K562 (cell line): ENCODE data around the gene ITSN1. TPM values are rescaled to one million over a fixed set of nuclear protein-coding genes. Genes with fewer than 3 reads are reported as not detected.

Source experiments
- CBX3 ChIP-seq, 2 experiments: IDR thresholded peaks; 1 replicate in 1 of 2; 2 replicates in 1 of 2; pipeline ENCODE4 v1.6.1; 2012; ENCODE audit warnings: inconsistent platforms in 2 of 2, low read length in 2 of 2, borderline replicate concordance in 1 of 2, control low read depth in 1 of 2
- CC2D1A ChIP-seq: fragments of 450-650 bp; IDR thresholded peaks from 2 replicates; pipeline ENCODE4 v1.6.1; 2017; ENCODE audit warnings: mild to moderate bottlenecking
- COPS2 ChIP-seq: fragments of 450-650 bp; conservative IDR thresholded peaks from 2 replicates; pipeline ENCODE4 v1.6.1; 2016; ENCODE audit warnings: mild to moderate bottlenecking, moderate library complexity
- CREB1 ChIP-seq, 2 experiments: sonication (generic) in 1 of 2; formaldehyde crosslinking in 1 of 2; IDR thresholded peaks; 2 replicates each; pipeline versions ENCODE4 v1.6.1 to v1.8.0; 2012 to 2022; ENCODE audit warnings: inconsistent platforms in 1 of 2, mild to moderate bottlenecking in 1 of 2, missing genetic modification reagents in 1 of 2, moderate library complexity in 1 of 2
- FOXK1 ChIP-seq: sonication (generic); formaldehyde crosslinking; IDR thresholded peaks from 2 replicates; pipeline ENCODE4 v1.8.0; 2022; ENCODE audit warnings: missing genetic modification reagents, mild to moderate bottlenecking, borderline replicate concordance
- FOXK2 ChIP-seq, 2 experiments: fragments of 450-650 bp; IDR thresholded peaks in 1 of 2; conservative IDR thresholded peaks in 1 of 2; 2 replicates each; pipeline ENCODE4 v1.6.1; 2016; ENCODE audit warnings: low read depth in 2 of 2, mild to moderate bottlenecking in 1 of 2
- FOXP4 ChIP-seq: sonication (generic); formaldehyde crosslinking; IDR thresholded peaks from 2 replicates; pipeline ENCODE4 v1.8.0; 2022; ENCODE audit warnings: mild to moderate bottlenecking, missing genetic modification reagents, borderline replicate concordance
- NONO ChIP-seq, 2 experiments: fragments of 200-400 bp in 1 of 2; fragments of 450-650 bp in 1 of 2; formaldehyde crosslinking in 1 of 2; IDR thresholded peaks; 2 replicates each; pipeline ENCODE4 v1.6.1; 2017; ENCODE audit warnings: low read depth in 2 of 2, mild to moderate bottlenecking in 2 of 2, moderate library complexity in 2 of 2, low read length in 1 of 2
- RNF2 ChIP-seq: sonication (generic); IDR thresholded peaks from 2 replicates; pipeline ENCODE4 v1.6.1; 2016
- SAP30 ChIP-seq: fragments of 200-600 bp; sonication (generic); IDR thresholded peaks from 2 replicates; pipeline ENCODE4 v1.6.1; 2012; ENCODE audit warnings: borderline replicate concordance, low read depth, mild to moderate bottlenecking, moderate library complexity, low read length, control low read depth, inconsistent platforms; ENCODE audit not compliant: insufficient read depth, poor library complexity, severe bottlenecking
- SIN3A ChIP-seq, 2 experiments: fragments of 150-350 bp in 1 of 2; IDR thresholded peaks; 2 replicates each; pipeline ENCODE4 v1.6.1; 2011 to 2016; ENCODE audit warnings: borderline replicate concordance in 2 of 2, low read depth in 2 of 2, low read length in 2 of 2, mild to moderate bottlenecking in 2 of 2, moderate library complexity in 2 of 2; ENCODE audit not compliant: control insufficient read depth in 1 of 2
- SMARCA5 ChIP-seq: fragments of 450-650 bp; IDR thresholded peaks from 2 replicates; pipeline ENCODE4 v1.6.1; 2016
- SMARCE1 ChIP-seq: fragments of 450-650 bp; IDR thresholded peaks from 2 replicates; pipeline ENCODE4 v1.7.1; 2016; ENCODE audit warnings: mild to moderate bottlenecking
- STAT6 ChIP-seq: sonication (generic); formaldehyde crosslinking; IDR thresholded peaks from 2 replicates; pipeline ENCODE4 v1.8.1; 2023; ENCODE audit warnings: mild to moderate bottlenecking, missing genetic modification reagents
- TAF1 ChIP-seq: IDR thresholded peaks from 2 replicates; pipeline ENCODE4 v1.6.1; 2011; ENCODE audit warnings: mild to moderate bottlenecking, low read length, moderate library complexity; ENCODE audit not compliant: insufficient read depth, control insufficient read depth, severe bottlenecking; ENCODE audit errors: extremely low read depth
- XRCC5 ChIP-seq: fragments of 200-400 bp; formaldehyde crosslinking; IDR thresholded peaks from 2 replicates; pipeline ENCODE4 v1.6.1; 2017; ENCODE audit warnings: low read depth, mild to moderate bottlenecking, low read length
- YBX1 ChIP-seq: fragments of 450-650 bp; IDR thresholded peaks from 2 replicates; pipeline ENCODE4 v1.7.1; 2016; ENCODE audit warnings: mild to moderate bottlenecking
- ZNF23 ChIP-seq: fragments of 250-450 bp; sonication (Bioruptor Pico); IDR thresholded peaks from 2 replicates; pipeline ENCODE4 v1.4.0; 2020; ENCODE audit warnings: mild to moderate bottlenecking
- ZNF263 ChIP-seq: sonication (generic); formaldehyde crosslinking; IDR thresholded peaks from 2 replicates; pipeline ENCODE4 v1.8.0; 2022; ENCODE audit warnings: mild to moderate bottlenecking, missing genetic modification reagents, borderline replicate concordance
- polyA plus RNA-seq, 8 experiments: library from polyadenylated mRNA; depleted of rRNA in 4 of 8; stranded (reverse) in 5 of 8; unstranded in 3 of 8; fragments of >200 nt; fragmentation: Nextera tagmentation in 2 of 8; fragmentation: Illumina TruSeq in 1 of 8; extraction: Ambion mirVana in 2 of 8; extraction: Trizol in 1 of 8; gene quantifications; 2 replicates each; pipeline versions ENCODE4 v1.2.1 to v1.2.3, GENCODE V29; 2011 to 2014; ENCODE audit warnings: inconsistent platforms in 1 of 8, missing spikeins in 1 of 8
- total RNA-seq, 7 experiments: library from RNA; depleted of rRNA in 6 of 7; stranded (reverse); fragments of >200 nt in 6 of 7; fragmentation: Illumina TruSeq in 2 of 7; extraction: Trizol in 2 of 7; gene quantifications; 2 replicates each; pipeline versions ENCODE4 v1.2.1 to v1.2.3, GENCODE V29; 2011 to 2021; ENCODE audit warnings: low replicate concordance in 1 of 7
- TF ChIP-seq, protein P1 (sequence below): fragments of 250-450 bp; sonication (Bioruptor Pico); IDR thresholded peaks from 2 replicates; pipeline ENCODE4 v1.4.0; 2020; ENCODE audit warnings: mild to moderate bottlenecking, moderate library complexity, borderline replicate concordance
- TF ChIP-seq, protein P2 (sequence below): fragments of 250-450 bp; sonication (Bioruptor Pico); IDR thresholded peaks from 2 replicates; pipeline ENCODE4 v1.9.0; 2021; ENCODE audit warnings: mild to moderate bottlenecking

ITSN1 gene
- total and polyA plus RNA-seq, 9 of the 15 experiments (the other 6 are each of a cell fraction or from before 2014, with no cell fraction given): 1.1 to 12.6 (median 4.8) TPM

- TF ChIP-seq, protein P1, sequence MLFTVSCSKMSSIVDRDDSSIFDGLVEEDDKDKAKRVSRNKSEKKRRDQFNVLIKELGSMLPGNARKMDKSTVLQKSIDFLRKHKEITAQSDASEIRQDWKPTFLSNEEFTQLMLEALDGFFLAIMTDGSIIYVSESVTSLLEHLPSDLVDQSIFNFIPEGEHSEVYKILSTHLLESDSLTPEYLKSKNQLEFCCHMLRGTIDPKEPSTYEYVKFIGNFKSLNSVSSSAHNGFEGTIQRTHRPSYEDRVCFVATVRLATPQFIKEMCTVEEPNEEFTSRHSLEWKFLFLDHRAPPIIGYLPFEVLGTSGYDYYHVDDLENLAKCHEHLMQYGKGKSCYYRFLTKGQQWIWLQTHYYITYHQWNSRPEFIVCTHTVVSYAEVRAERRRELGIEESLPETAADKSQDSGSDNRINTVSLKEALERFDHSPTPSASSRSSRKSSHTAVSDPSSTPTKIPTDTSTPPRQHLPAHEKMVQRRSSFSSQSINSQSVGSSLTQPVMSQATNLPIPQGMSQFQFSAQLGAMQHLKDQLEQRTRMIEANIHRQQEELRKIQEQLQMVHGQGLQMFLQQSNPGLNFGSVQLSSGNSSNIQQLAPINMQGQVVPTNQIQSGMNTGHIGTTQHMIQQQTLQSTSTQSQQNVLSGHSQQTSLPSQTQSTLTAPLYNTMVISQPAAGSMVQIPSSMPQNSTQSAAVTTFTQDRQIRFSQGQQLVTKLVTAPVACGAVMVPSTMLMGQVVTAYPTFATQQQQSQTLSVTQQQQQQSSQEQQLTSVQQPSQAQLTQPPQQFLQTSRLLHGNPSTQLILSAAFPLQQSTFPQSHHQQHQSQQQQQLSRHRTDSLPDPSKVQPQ (CRISPR knock-in tag): no peak
- TF ChIP-seq, protein P2, sequence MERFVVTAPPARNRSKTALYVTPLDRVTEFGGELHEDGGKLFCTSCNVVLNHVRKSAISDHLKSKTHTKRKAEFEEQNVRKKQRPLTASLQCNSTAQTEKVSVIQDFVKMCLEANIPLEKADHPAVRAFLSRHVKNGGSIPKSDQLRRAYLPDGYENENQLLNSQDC (CRISPR knock-in tag): no peak
- TF ChIP-seq ZNF23: no peak
- TF ChIP-seq SAP30: no peak
- TF ChIP-seq XRCC5: no peak
- TF ChIP-seq SIN3A (IDR thresholded peaks at IDR 0.05; ENCODE audit: borderline replicate concordance in 2 of 2, control insufficient read depth in 1 of 2, low read depth in 2 of 2, low read length in 2 of 2): no peak
- TF ChIP-seq RNF2: no peak
- no peak for TF ChIP-seq YBX1
- no peak for TF ChIP-seq COPS2
- no peak for TF ChIP-seq CC2D1A
- no peak for TF ChIP-seq CBX3 (IDR thresholded peaks at IDR 0.05; ENCODE audit: borderline replicate concordance in 1 of 2, low read length in 2 of 2)
- TF ChIP-seq FOXP4 (CRISPR knock-in tag): no peak
- peak; percentile 82 to 89; a peak in 3 of 4 replicates for TF ChIP-seq FOXK2 (conservative IDR thresholded peaks at IDR 0.05 in 1 of 2, IDR thresholded peaks at IDR 0.05 in 1 of 2; ENCODE audit: low read depth in 2 of 2)
- TF ChIP-seq SMARCE1: no peak
- no peak for TF ChIP-seq NONO (IDR thresholded peaks at IDR 0.05; ENCODE audit: low read depth in 2 of 2, low read length in 1 of 2)
- no peak for TF ChIP-seq FOXK1 (CRISPR knock-in tag)
- TF ChIP-seq STAT6 (CRISPR knock-in tag): no peak
- TF ChIP-seq SMARCA5: no peak
- TF ChIP-seq CREB1 (IDR thresholded peaks at IDR 0.05): no peak
- TF ChIP-seq CREB1 (CRISPR knock-in tag; IDR thresholded peaks at IDR 0.05): no peak
- no peak for TF ChIP-seq ZNF263 (CRISPR knock-in tag)
- no peak for TF ChIP-seq TAF1
Observed at GRCh38 chr21:33870768-33871167, 228.5 kb downstream of the ITSN1 start (continued).
